GDM1 (cell line): ENCODE results near the gene VPS13C.
"Not testable (repeated sequence)": the region's sequence is repeated elsewhere in the genome, so short reads cannot be mapped to it uniquely, and the experiment has no call there.

Experiments
- DNase-seq: peaks from one replicate; lab custom pipeline; 2025; lab: John Stamatoyannopoulos, UW

The VPS13C gene

GRCh38 chr15:62035256-62035924 is 24.9 kb downstream of the VPS13C start:
- no peak for DNase-seq

- no peak for DNase-seq
These were observed 32.3 kb downstream of the VPS13C start for GRCh38 chr15:62027916-62028315.

DNA sequence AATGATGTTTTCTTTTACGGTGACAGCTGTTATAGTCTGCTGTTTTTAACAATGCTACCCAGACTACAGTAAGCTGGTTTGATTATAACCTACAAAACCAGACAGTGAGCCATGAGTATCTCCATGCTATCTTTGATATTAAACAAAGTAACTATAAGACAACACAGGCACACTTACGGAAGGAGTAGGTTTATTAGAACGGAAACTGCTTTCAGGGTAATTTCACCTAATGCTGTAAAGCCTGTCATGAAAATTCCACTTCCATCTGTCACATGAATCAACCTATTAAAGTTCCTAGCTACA is 33.0 kb downstream of the VPS13C start:
- no peak for DNase-seq

DNA sequence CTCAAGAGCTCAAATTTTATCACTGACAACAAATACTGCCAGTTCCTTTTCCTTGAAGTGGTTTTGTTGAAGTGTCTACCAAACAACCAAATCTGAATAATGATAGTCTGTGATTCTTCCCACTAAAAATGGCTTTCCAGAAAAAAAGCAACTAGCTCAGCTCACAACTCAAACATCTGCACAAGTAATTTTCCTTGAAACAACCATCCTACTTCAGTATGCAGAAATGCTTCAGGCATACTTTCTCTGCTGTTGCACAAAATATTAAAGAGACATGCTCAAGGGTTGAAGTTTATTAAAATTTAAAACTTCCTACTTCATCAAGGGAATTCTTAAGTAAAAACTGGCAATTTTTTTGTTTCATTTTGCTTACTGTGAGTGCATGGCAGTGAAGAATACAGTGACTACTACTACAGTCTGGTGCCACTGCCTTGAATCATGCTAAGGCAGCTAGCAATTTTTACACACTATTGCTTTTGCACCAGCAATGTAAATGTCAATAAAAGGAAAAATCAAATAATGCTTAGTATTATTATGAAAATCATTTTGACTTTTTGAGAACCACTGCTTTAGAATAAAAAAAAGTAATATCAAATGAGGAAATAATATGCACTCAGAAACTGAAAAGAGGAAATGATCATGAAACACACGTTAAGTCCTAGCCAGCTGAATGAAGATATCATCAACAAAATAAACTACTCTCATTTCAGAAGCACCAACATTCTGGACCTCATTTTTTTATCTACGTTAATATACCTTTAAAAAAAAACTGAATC is 33.6 kb downstream of the VPS13C start:
- DNase-seq, result no peak

DNA sequence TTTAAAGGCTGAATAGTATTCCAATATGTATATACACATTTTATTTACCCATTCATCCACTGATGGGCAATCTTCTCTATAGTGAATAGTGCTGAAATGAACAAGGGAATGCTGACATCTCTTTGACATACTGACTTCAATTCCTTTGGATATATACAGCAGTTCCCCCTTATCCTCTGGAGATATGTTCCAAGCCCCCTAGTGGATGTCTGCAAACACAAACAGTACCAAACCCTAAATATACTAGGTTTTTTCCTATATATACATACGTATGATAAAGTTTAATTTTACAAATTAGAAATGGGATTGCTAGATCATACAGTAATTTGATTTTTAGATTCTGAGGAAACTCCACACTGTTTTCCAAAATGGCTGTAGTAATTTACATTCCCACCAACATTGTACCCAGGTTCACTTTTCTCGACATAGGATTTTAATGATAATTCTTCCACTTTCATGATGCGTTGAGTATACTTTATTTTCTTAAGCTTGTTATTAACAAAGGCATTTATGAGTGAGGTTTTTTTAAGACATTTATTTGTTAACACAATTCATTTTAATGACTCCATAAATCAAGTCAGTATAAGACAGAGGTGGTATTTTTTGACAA is 38.2 kb downstream of the VPS13C start:
- DNase-seq, result no peak

DNA sequence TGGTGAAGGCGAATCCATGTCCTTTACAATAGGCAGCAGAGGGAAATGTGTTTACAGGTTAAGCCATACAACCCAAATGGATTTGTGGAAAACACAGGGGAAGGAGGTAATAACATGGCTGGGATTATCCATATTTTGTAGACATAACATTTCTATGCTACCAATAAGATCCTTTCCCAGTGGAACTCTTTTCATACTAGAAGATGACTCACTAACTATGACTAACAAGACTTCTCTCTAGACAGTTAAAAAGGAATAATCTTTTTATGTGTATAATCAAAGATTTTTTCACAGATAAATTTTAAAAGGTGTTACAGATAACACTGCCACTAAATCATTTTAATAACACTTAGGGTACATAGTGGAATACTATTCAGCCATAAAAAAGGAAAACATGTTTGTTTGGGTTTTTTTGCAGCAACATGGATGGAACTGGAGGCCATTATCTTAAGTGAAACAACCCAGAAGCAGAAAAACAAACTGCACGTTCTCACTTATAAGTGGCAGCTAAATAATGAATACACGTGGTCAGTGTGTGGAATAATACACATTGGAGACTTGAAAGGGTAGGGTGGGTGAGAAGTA is 39.6 kb downstream of the VPS13C start:
- DNase-seq, result no peak

DNA sequence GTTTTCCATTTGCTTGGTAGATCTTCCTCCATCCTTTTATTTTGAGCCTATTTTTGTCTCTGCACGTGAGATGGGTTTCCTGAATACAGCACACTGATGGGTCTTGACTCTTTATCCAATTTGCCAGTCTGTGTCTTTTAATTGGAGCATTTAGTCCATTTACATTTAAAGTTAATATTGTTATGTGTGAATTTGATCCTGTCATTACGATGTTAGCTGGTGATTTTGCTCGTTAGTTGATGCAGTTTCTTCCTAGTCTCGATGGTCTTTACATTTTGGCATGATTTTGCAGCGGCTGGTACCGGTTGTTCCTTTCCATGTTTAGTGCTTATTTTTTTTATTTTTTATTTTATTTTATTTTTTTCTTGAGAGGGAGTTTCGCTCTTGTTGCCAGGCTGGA is 54.9 kb downstream of the VPS13C start:
- not testable (repeated sequence) for DNase-seq

- no peak for DNase-seq
These were observed 62.5 kb downstream of the VPS13C start for GRCh38 chr15:61997786-61998185.

DNA sequence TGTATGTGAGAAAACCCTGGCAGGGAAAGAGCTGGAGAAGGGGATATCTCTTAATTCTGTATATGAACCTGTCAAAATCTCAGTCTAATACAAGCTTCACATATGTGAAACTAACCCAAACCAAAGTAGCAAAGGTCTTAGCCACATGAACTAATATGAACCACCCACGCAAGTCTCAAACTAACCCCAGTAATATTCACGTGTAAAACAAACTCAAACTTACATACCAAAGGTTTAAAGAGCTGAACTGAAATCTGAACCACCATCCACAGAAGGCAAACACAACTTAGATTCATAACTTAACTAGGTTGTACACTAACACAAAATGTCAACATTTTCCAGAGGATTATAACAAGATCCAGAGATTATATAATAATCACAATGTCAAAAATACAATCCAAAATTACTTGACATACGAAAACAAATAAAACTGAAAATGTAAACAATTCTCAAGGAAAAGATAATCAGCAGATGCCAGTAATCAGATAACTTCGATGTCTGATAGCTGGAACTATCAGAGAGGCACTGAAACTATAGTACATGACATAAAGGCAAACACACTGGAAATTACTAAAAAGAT is 64.1 kb downstream of the VPS13C start:
- no peak for DNase-seq

DNA sequence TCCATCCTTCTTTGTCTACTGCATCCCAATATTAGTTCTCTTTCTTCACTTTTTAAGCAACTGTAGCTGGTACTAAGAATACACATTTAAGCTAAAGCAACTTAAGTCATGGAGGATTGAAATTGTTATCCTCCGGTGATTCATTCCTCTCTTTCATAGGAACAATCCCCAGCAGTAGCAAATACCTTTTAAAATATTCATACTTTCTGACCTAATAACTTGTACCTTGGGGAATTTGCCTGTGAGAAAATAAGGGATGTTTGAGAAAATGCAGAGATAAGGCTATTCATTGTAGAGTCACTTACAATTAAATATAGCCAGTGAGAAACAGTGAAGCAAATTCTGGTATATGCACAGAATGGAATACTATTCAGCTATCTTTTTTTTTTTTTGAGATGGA is 66.0 kb downstream of the VPS13C start:
- DNase-seq, result no peak

- DNase-seq, result no peak
These were observed 67.7 kb downstream of the VPS13C start for GRCh38 chr15:61992518-61992917.

DNA sequence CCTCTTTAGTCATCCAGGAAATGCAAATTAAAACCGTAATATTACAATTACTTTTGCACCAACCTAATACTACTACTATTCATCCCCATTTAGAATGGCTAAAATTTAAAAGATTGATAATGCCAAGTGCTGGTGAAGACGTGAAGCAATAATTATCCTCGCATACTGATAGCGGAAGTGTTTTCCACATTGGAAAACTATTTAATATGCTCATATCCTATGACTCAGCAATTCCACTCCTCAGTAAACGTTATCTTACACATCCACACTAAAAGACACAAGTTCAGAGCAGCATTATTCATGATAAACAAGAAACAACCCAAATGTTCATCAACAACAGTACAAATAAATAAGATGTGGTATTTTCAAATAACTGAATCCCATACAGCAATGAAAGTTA is 70.6 kb downstream of the VPS13C start:
- no peak for DNase-seq

- DNase-seq, result no peak
These were observed 72.4 kb downstream of the VPS13C start for GRCh38 chr15:61987824-61988223.

- DNase-seq, result no peak
These were observed 77.2 kb downstream of the VPS13C start for GRCh38 chr15:61983081-61983480.

DNA sequence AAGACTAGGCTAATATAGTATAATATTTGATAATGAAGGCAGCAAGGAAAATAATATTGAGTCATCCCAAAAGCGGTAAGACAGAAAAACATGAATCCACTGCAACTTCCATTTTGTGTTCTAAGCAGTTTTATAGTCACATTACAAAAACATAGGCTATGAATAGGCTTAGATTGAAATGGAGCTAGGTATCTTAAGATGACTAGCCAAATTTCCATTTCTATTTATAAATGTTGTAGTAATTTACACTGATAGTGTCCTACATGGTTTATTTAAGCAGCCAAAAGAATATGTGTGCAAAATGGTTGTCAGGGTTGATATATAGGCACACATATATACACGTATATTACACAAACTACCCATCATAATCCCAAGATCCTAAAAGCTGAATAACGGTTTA is 82.0 kb downstream of the VPS13C start:
- no peak for DNase-seq

GRCh38 chr15:61974759-61975158 is 85.5 kb downstream of the VPS13C start:
- no peak for DNase-seq

GRCh38 chr15:61974118-61974517 is 86.1 kb downstream of the VPS13C start:
- DNase-seq, result no peak

DNA sequence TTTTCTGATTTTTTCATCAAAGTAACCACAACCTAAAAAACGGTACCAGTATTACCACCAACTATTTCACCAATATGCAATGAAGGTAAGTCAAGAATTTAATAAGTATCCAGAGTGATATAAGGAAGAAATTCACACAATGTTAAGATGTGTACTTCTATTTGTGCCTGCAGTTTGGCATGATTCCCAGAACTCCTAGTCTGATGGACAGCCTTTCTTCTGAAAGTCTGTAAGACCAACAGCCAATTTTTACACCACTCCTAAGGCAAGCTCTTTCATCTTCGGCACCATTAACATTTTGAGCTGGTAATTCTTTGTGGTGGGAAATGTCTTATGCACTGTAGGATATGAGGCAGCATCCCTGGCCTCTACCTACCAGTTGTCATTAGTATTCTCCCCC is 108.3 kb downstream of the VPS13C start:
- no peak for DNase-seq

- no peak for DNase-seq
These were observed 113.5 kb downstream of the VPS13C start for GRCh38 chr15:61946778-61947177.

GRCh38 chr15:61943992-61944391 is 116.3 kb downstream of the VPS13C start:
- DNase-seq, result no peak

GRCh38 chr15:61938249-61938648 is 122.0 kb downstream of the VPS13C start:
- DNase-seq, result no peak

GRCh38 chr15:61936528-61937195 is 123.6 kb downstream of the VPS13C start:
- DNase-seq, result no peak
